ENCODE measurements around the gene IFIH1.
A peak's percentile ranks its signal among the peaks of the same experiment; 100 is the strongest.

Gene IFIH1

GRCh38 chr2:162301151-162301804 is 17.2 kb downstream of the IFIH1 start:
- no peak overlapping the region for H3K4me3 ChIP-seq (ENCODE audit: control insufficient read depth, low read depth, low read length)
- TF ChIP-seq CTCF (conservative IDR thresholded peaks at IDR 0.05; ENCODE audit: control insufficient read depth, insufficient read depth, low read depth, low read length): peak; percentile 80
- peak; percentile 74 for DNase-seq (ENCODE audit: low read depth)

GRCh38 chr2:162300266-162300665 is 18.2 kb downstream of the IFIH1 start:
- peak; percentile 35 for DNase-seq (ENCODE audit: low read depth)
- no peak overlapping the region for H3K4me3 ChIP-seq (ENCODE audit: control insufficient read depth, low read depth, low read length)
- TF ChIP-seq CTCF (conservative IDR thresholded peaks at IDR 0.05; ENCODE audit: control insufficient read depth, insufficient read depth, low read depth, low read length): no peak

- TF ChIP-seq CTCF (conservative IDR thresholded peaks at IDR 0.05; ENCODE audit: control insufficient read depth, insufficient read depth, low read depth, low read length): no peak
- DNase-seq (ENCODE audit: low read depth): no peak
- no peak overlapping the region for H3K4me3 ChIP-seq (ENCODE audit: control insufficient read depth, low read depth, low read length)
These were observed 19.7 kb downstream of the IFIH1 start for GRCh38 chr2:162298669-162299335.

- no peak overlapping the region for H3K4me3 ChIP-seq (ENCODE audit: control insufficient read depth, low read depth, low read length)
- peak; percentile 86 for TF ChIP-seq CTCF (conservative IDR thresholded peaks at IDR 0.05; ENCODE audit: control insufficient read depth, insufficient read depth, low read depth, low read length)
- peak; percentile 84 for DNase-seq (ENCODE audit: low read depth)
These were observed 20.4 kb downstream of the IFIH1 start for GRCh38 chr2:162297925-162298552.

- no peak for TF ChIP-seq CTCF (conservative IDR thresholded peaks at IDR 0.05; ENCODE audit: control insufficient read depth, insufficient read depth, low read depth, low read length)
- no peak for DNase-seq (ENCODE audit: low read depth)
- no peak overlapping the region for H3K4me3 ChIP-seq (ENCODE audit: control insufficient read depth, low read depth, low read length)
These were observed 23.5 kb downstream of the IFIH1 start for GRCh38 chr2:162295009-162295408.

- no peak for TF ChIP-seq CTCF (conservative IDR thresholded peaks at IDR 0.05; ENCODE audit: control insufficient read depth, insufficient read depth, low read depth, low read length)
- DNase-seq (ENCODE audit: low read depth): peak; percentile 72
- no peak overlapping the region for H3K4me3 ChIP-seq (ENCODE audit: control insufficient read depth, low read depth, low read length)
These were observed 25.2 kb downstream of the IFIH1 start for GRCh38 chr2:162293122-162293786.
